CD4-positive, alpha-beta memory T cell (primary cell): ENCODE results near the gene DAAM1. TPM values are rescaled to one million over a fixed set of nuclear protein-coding genes. Genes with fewer than 3 reads are reported as not detected.

Source experiments
- CTCF ChIA-PET: fragments of 350-600 bp; sonication (Branson Sonifier 250); formaldehyde crosslinking; loops from one replicate; lab custom pipeline; 2021; ENCODE audit warnings: inconsistent platforms; ENCODE audit not compliant: partially characterized antibody; lab: Charles Lee
- POLR2A ChIA-PET: fragments of 350-600 bp; sonication (Branson Sonifier 250); formaldehyde crosslinking; loops from one replicate; lab custom pipeline; 2021; ENCODE audit not compliant: partially characterized antibody; lab: Charles Lee
- DNase-seq, 5 donors: peaks; one replicate each; pipeline versions ENCODE4 v3.0.0 to v3.0.0-alpha.2; 2020 to 2022; ENCODE audit warnings: mixed read lengths in 1 of 5
- H3K27ac ChIP-seq: one replicate; pipeline ENCODE4 v1.7.0; 2013; ENCODE audit warnings: low read depth, low read length
- H3K27me3 ChIP-seq: 2 replicates; pipeline ENCODE4 v1.7.0; 2013; ENCODE audit warnings: mild to moderate bottlenecking, low read length, moderate library complexity; ENCODE audit not compliant: insufficient read depth
- H3K36me3 ChIP-seq: 2 replicates; pipeline ENCODE4 v1.7.0; 2013; ENCODE audit warnings: mild to moderate bottlenecking, low read length, moderate library complexity; ENCODE audit not compliant: insufficient read depth
- H3K4me1 ChIP-seq: 2 replicates; pipeline ENCODE4 v1.7.0; 2013; ENCODE audit warnings: mild to moderate bottlenecking, low read length, moderate library complexity; ENCODE audit not compliant: insufficient read depth
- H3K4me3 ChIP-seq, 2 donors: one replicate each; pipeline ENCODE4 v1.7.0; 2013; ENCODE audit warnings: low read length in 2 of 2, mild to moderate bottlenecking in 1 of 2
- H3K9me3 ChIP-seq, 2 donors: one replicate each; pipeline ENCODE4 v1.7.0; 2013; ENCODE audit warnings: low read length in 2 of 2, control low read depth in 1 of 2; ENCODE audit not compliant: control insufficient read depth in 1 of 2
- H3K27ac Mint-ChIP-seq, 7 donors: one replicate each; pipeline ENCODE4 v1.8.0; 2020 to 2021; ENCODE audit warnings: mixed read lengths in 7 of 7, mild to moderate bottlenecking in 6 of 7, inconsistent platforms in 3 of 7, moderate library complexity in 3 of 7
- H3K27me3 Mint-ChIP-seq, 2 donors: one replicate each; pipeline ENCODE4 v1.8.0; 2020 to 2021; ENCODE audit warnings: mixed read lengths in 2 of 2
- H3K36me3 Mint-ChIP-seq, 2 donors: one replicate each; pipeline ENCODE4 v1.8.0; 2020 to 2021; ENCODE audit warnings: mixed read lengths in 2 of 2, inconsistent platforms in 1 of 2, mild to moderate bottlenecking in 1 of 2
- H3K4me1 Mint-ChIP-seq, 4 donors: one replicate each; pipeline ENCODE4 v1.8.0; 2020 to 2021; ENCODE audit warnings: mixed read lengths in 4 of 4, mild to moderate bottlenecking in 1 of 4
- H3K4me3 Mint-ChIP-seq, 8 donors: one replicate each; pipeline ENCODE4 v1.8.0; 2020 to 2021; ENCODE audit warnings: mixed read lengths in 8 of 8, mild to moderate bottlenecking in 7 of 8, moderate library complexity in 6 of 8, inconsistent platforms in 3 of 8
- H3K9me3 Mint-ChIP-seq, 8 donors: one replicate each; pipeline ENCODE4 v1.8.0; 2020 to 2021; ENCODE audit warnings: mixed read lengths in 8 of 8, mild to moderate bottlenecking in 5 of 8, inconsistent platforms in 3 of 8, moderate library complexity in 1 of 8
- intact Hi-C: fragments of 100-400 bp; cut with micrococcal nuclease; formaldehyde crosslinking; loops from one replicate; pipeline ENCODE4 v1.15.1; 2023
- polyA plus RNA-seq, 2 donors: library from polyadenylated mRNA; unstranded; fragments of 300-500 nt; fragmentation: Illumina TruSeq; gene quantifications; one replicate each; pipeline ENCODE4 v1.2.3, GENCODE V29; 2021
- total RNA-seq, 2 experiments: library from RNA; stranded (reverse); gene quantifications; one replicate each; pipeline ENCODE4 v1.2.3, GENCODE V29; 2021

Gene DAAM1
- total and polyA plus RNA-seq, 4 experiments from 2014 or later: 5.4 to 25.6 (median 20.0) TPM

DNA sequence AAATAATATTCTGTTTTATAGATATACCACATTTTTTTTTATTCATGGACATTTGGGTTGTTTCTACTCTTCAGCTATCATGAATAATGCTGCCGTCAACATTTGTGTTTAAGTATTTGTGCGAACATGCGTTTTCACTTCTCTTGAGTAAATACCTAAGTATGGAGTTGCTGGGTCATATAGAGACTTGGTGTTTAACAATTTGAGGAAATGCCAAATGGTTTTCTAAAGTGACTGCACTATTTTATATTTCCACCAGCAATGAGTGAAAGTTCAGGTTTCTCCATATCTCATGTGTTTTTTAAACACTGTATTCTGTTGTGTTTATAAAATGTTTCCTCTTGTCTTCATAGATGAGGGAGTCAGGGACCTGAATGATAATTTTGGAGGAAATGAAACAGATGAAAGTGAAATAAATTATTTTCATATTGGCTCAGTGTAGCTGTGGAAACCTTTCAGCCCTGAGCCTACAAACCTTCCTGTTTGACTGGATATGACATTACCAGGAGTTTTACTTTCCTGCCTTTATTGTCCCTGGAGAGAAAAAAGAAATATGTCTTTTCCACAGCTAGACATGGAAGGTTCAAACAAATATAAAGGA, 26.3 kb downstream of the DAAM1 start:
- POLR2A ChIA-PET: no interaction called here
- Histone ChIP-seq H3K9me3 (no peaks in the 10 kb centered on the region), H3K4me3 (no peak overlapping the region), H3K27ac (no peak overlapping the region), H3K4me1 (no peaks in the 10 kb centered on the region), H3K27me3 (no peaks in the 10 kb centered on the region), H3K36me3 (no peaks in the 10 kb centered on the region)
- Mint-ChIP-seq H3K4me3 (no peak overlapping the region), H3K27ac (no peak overlapping the region), H3K4me1 (peaks cover 6 to 15% (median 12%) of the 10 kb centered on the region in 4 donors), H3K36me3 (peaks cover 0 to under 1% of the 10 kb centered on the region in 2 donors), H3K27me3 (no peaks in the 10 kb centered on the region), H3K9me3 (no peaks in the 10 kb centered on the region)
- intact Hi-C loops: no loop called here
- CTCF ChIA-PET: no interaction called here
- DNase-seq: no peak

GRCh38 chr14:59215322-59215721, 26.9 kb downstream of the DAAM1 start:
- Histone ChIP-seq H3K9me3 (no peaks in the 10 kb centered on the region), H3K27me3 (no peaks in the 10 kb centered on the region), H3K4me3 (no peak overlapping the region), H3K27ac (no peak overlapping the region), H3K36me3 (no peaks in the 10 kb centered on the region), H3K4me1 (no peaks in the 10 kb centered on the region)
- H3K36me3 Mint-ChIP-seq: peaks cover 0 to 5% of the 10 kb centered on the region in 2 donors
- ChIA-PET POLR2A (no interaction called here), CTCF (no interaction called here)
- intact Hi-C loops: no loop called here
- H3K27me3 Mint-ChIP-seq: no peaks in the 10 kb centered on the region
- no peaks in the 10 kb centered on the region for H3K9me3 Mint-ChIP-seq
- H3K27ac Mint-ChIP-seq: no peak overlapping the region
- H3K4me3 Mint-ChIP-seq: no peak overlapping the region
- peaks cover 6 to 15% (median 12%) of the 10 kb centered on the region in 4 donors for H3K4me1 Mint-ChIP-seq
- DNase-seq: no peak

GRCh38 chr14:59215757-59216156, 27.3 kb downstream of the DAAM1 start:
- Mint-ChIP-seq H3K9me3 (no peaks in the 10 kb centered on the region), H3K27ac (no peak overlapping the region), H3K4me3 (no peak overlapping the region), H3K27me3 (no peaks in the 10 kb centered on the region), H3K36me3 (peaks cover 0 to 9% of the 10 kb centered on the region in 2 donors), H3K4me1 (peaks cover 6 to 15% (median 12%) of the 10 kb centered on the region in 4 donors)
- ChIA-PET CTCF (no interaction called here), POLR2A (no interaction called here)
- Histone ChIP-seq H3K27me3 (no peaks in the 10 kb centered on the region), H3K9me3 (no peaks in the 10 kb centered on the region), H3K4me1 (no peaks in the 10 kb centered on the region), H3K27ac (no peak overlapping the region), H3K36me3 (no peaks in the 10 kb centered on the region), H3K4me3 (no peak overlapping the region)
- intact Hi-C loops: no loop called here
- DNase-seq: no peak

DNA sequence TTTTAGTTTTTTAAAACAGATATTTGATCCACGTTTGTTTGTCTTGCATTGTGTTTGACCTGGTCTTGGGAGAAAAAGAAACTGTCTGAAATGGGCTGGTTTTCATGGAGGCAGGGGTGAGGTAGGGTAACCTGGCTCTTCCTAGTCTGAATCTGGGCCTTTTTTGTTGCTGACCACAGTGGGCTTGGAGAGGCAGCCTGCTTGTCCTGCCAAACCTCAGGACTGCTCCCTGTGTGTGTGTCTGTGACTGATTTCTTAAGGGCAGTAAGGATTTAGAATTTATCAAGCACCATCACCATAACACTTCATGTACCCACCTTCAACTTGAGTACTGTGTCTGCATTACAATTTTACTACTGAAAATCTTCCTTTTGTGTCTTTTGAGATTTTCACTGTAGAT, 28.5 kb downstream of the DAAM1 start:
- Mint-ChIP-seq H3K27me3 (no peaks in the 10 kb centered on the region), H3K4me1 (peaks cover 8 to 17% (median 11%) of the 10 kb centered on the region in 4 donors), H3K27ac (peak overlapping the region in 1 of 7 donors; percentile 45), H3K4me3 (no peak overlapping the region), H3K9me3 (no peaks in the 10 kb centered on the region), H3K36me3 (peaks cover 0 to 9% of the 10 kb centered on the region in 2 donors)
- ChIA-PET POLR2A (no interaction called here), CTCF (no interaction called here)
- no peaks in the 10 kb centered on the region for H3K9me3 ChIP-seq
- intact Hi-C loops: no loop called here
- no peak overlapping the region for H3K27ac ChIP-seq
- no peaks in the 10 kb centered on the region for H3K27me3 ChIP-seq
- no peak for DNase-seq
- no peak overlapping the region for H3K4me3 ChIP-seq
- no peaks in the 10 kb centered on the region for H3K4me1 ChIP-seq
- no peaks in the 10 kb centered on the region for H3K36me3 ChIP-seq

DNA sequence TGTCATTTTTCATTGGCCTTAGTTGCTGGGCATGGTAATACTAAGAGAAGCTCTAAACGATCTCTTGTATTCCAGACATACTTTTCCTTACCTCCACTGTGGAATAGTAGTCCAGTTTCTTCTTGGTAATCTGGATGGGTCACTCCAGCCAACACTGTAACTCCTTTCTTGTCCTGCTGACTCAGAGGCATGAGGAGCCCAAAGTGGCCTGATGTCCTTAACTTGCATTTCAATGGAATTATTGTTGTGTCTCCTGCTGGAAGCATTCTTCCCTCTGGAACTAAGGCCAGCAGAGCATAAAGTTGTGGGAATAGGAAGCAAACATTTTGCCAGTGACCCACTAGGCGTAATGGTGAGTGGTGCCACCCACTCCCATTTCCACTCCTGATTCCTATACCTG, 33.1 kb downstream of the DAAM1 start:
- no peaks in the 10 kb centered on the region for H3K9me3 Mint-ChIP-seq
- Histone ChIP-seq H3K4me1 (no peaks in the 10 kb centered on the region), H3K4me3 (no peak overlapping the region), H3K9me3 (no peaks in the 10 kb centered on the region), H3K27ac (no peak overlapping the region), H3K36me3 (no peaks in the 10 kb centered on the region), H3K27me3 (no peaks in the 10 kb centered on the region)
- POLR2A ChIA-PET: no interaction called here
- H3K4me1 Mint-ChIP-seq: peaks cover 6 to 10% (median 8%) of the 10 kb centered on the region in 4 donors
- peaks cover 0 to 13% of the 10 kb centered on the region in 2 donors for H3K36me3 Mint-ChIP-seq
- no peak overlapping the region for H3K27ac Mint-ChIP-seq
- intact Hi-C loops: no loop called here
- no peaks in the 10 kb centered on the region for H3K27me3 Mint-ChIP-seq
- no peak for DNase-seq
- H3K4me3 Mint-ChIP-seq: no peak overlapping the region
- CTCF ChIA-PET: no interaction called here

- Mint-ChIP-seq H3K36me3 (peaks cover 0 to 13% of the 10 kb centered on the region in 2 donors), H3K27ac (no peak overlapping the region), H3K4me1 (peaks cover 14 to 23% (median 20%) of the 10 kb centered on the region in 4 donors), H3K9me3 (no peaks in the 10 kb centered on the region), H3K4me3 (no peak overlapping the region), H3K27me3 (no peaks in the 10 kb centered on the region)
- no peak overlapping the region for H3K27ac ChIP-seq
- H3K27me3 ChIP-seq: no peaks in the 10 kb centered on the region
- H3K36me3 ChIP-seq: no peaks in the 10 kb centered on the region
- ChIA-PET POLR2A (no interaction called here), CTCF (no interaction called here)
- H3K4me1 ChIP-seq: peaks cover 6% of the 10 kb centered on the region
- no peaks in the 10 kb centered on the region for H3K9me3 ChIP-seq
- no peak overlapping the region for H3K4me3 ChIP-seq
- intact Hi-C loops: no loop called here
- DNase-seq: no peak
These were observed 35.9 kb downstream of the DAAM1 start for GRCh38 chr14:59224341-59224740.

DNA sequence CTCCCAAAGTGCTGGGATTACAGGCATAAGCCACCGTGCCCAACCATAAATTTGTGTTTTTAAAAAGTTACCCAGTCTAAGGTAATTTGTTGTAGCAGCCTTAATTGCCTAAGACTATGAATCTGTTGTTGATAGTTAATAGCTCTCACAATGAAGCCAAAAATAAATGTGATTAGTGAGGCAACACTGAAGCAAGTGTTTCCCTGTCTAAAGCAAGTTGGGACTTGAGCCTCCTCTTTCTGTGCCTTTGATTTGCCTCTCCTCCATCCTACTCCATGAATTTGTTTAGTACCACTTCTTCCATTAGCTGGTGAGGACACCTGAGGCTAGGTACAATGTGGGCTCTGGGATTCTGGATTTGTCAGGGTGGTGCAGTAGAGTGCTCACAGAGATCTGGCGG, 36.8 kb downstream of the DAAM1 start:
- Mint-ChIP-seq H3K4me3 (no peak overlapping the region), H3K4me1 (peaks cover 18 to 31% (median 27%) of the 10 kb centered on the region in 4 donors), H3K27ac (no peak overlapping the region), H3K36me3 (peaks cover 0 to 9% of the 10 kb centered on the region in 2 donors), H3K9me3 (no peaks in the 10 kb centered on the region), H3K27me3 (no peaks in the 10 kb centered on the region)
- intact Hi-C loops: no loop called here
- CTCF ChIA-PET: no interaction called here
- H3K4me3 ChIP-seq: no peak overlapping the region
- H3K27ac ChIP-seq: no peak overlapping the region
- no peaks in the 10 kb centered on the region for H3K9me3 ChIP-seq
- H3K4me1 ChIP-seq: peaks cover 15% of the 10 kb centered on the region
- DNase-seq: no peak
- H3K27me3 ChIP-seq: no peaks in the 10 kb centered on the region
- POLR2A ChIA-PET: no interaction called here
- no peaks in the 10 kb centered on the region for H3K36me3 ChIP-seq
